ENCODE results near the gene PTPRS.

DNA sequence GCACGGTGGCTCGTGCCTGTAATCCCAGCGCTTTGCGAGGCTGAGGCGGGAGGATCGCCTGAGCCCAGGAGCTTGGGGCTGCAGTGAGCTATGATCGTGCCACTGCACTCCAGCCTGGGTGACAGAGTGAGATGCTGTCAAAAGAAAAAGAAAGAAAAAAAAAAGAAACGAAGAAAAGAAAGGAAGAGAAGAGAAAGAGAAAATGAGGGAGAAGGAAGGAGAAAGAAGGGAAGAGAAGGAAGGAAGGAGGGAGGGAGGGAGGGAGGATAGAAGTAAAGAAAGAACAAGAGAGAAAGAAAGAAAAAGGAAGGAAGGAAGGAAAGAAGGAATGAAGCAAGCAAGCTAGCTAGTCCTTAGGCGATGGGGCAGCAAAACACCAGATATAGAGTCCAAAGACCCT, 14.1 kb downstream of the PTPRS start:
- TF ChIP-seq POLR2AphosphoS5 (IDR thresholded peaks at IDR 0.05; ENCODE audit: insufficient read depth, low read depth, low read length) (no peak), CTCF (IDR thresholded peaks at IDR 0.05; ENCODE audit: extremely low read depth in 1 of 2, insufficient read depth in 1 of 2, low read depth in 1 of 2, low read length in 2 of 2) (no peak), POLR2A (IDR thresholded peaks at IDR 0.05; ENCODE audit: low read depth, low read length) (no peak), MYC (IDR thresholded peaks at IDR 0.05; ENCODE audit: low read depth, low read length) (no peak), EZH2 (IDR thresholded peaks at IDR 0.05; ENCODE audit: borderline replicate concordance, low read depth, low read length, severe bottlenecking) (no peak), GATA2 (IDR thresholded peaks at IDR 0.05; ENCODE audit: insufficient read depth, insufficient read length, low read depth, low read length) (no peak), FOS (IDR thresholded peaks at IDR 0.05; ENCODE audit: borderline replicate concordance, insufficient read depth, low read length) (no peak)

Measured in endothelial cell of umbilical vein (primary cell).